HG02870 (cell line): ENCODE results near the gene HAL.

Experiments
- ATAC-seq: cut with Tn5 transposase; IDR thresholded peaks from one replicate; pipeline ENCODE4 v1.9.1; 2021; ENCODE audit warnings: mild to moderate bottlenecking, moderate library complexity; ENCODE audit not compliant: unreplicated experiment

The HAL gene

GRCh38 chr12:95942524-95943329, 53.4 kb downstream of the HAL start, which contains the start of gene CCDC38:
Gene CCDC38, minus strand, starts transcription at chr12:95942614. Its CDS starts 6,105 bp downstream, at chr12:95936509.
- peak; percentile 98 for ATAC-seq

- no peak for ATAC-seq
Observed at GRCh38 chr12:95942101-95942523, 54.0 kb downstream of the HAL start.

- no peak for ATAC-seq
Observed at GRCh38 chr12:95940514-95940913, 55.6 kb downstream of the HAL start.
